HG03520 (cell line): ENCODE results near the gene DISC1.
"Not testable (repeated sequence)": the region's sequence is repeated elsewhere in the genome, so short reads cannot be mapped to it uniquely, and the experiment has no call there.

ENCODE experiments used
- ATAC-seq: cut with Tn5 transposase; IDR thresholded peaks from one replicate; pipeline ENCODE4 v1.9.1; 2021; ENCODE audit warnings: mild to moderate bottlenecking, moderate library complexity; ENCODE audit not compliant: unreplicated experiment

Gene DISC1

GRCh38 chr1:231943084-231943483 lies 316.5 kb downstream of the DISC1 start:
- no peak for ATAC-seq

DNA sequence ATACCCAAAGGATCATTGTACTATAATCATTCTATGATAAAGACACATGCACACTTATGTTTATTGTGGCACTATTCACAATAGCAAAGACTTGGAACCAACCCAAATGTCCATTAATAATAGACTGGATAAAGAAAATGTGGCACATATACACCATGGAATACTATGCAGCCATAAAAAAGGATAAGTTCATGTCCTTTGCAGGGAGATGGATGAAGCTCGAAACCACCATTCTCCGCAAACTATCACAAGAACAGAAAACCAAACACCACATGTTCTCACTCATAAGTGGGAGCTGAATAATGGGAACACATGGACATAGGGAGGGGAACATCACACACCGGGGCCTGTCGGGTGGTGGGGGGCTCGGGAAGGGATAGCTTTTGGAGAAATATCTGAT lies 321.5 kb downstream of the DISC1 start:
- ATAC-seq = not testable (repeated sequence)

GRCh38 chr1:231949277-231950091 lies 322.9 kb downstream of the DISC1 start:
- ATAC-seq = no peak

DNA sequence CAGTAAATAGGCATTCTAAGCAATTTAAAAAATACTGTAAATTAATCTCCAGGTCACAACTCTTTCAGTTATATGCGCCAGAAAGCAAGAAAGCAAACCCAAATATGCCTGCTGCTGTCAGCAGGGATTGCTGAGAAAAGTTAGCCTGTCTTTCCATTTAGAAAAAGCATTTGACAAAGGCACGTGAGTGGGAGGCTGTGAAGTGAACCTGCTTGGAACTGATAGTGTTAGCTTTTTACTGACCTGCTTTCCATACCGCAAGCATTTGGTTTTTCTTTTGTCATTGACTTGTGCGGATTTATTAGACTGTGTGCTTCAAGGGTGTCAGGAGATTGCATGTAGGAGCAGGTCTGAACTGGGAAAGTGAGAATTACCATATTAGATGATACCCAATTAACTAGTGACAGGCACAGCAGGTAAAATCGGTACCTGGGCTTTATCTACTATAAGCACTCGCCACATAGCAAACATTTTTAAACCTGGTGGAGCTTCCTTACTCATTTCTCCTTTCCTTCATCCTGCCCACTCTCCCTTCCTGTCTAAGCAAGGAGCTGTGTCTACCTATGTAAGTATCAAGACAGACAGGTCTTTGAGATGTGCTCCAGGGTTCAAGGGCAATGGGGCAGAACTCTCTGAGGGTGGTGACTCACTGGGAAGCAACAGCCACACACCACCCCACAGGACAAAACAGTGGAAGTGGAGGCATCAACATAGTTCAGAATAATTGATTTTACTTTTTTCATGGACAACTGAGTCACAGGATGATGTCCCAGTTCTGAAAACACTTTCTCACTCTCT lies 323.9 kb downstream of the DISC1 start:
- ATAC-seq = no peak

DNA sequence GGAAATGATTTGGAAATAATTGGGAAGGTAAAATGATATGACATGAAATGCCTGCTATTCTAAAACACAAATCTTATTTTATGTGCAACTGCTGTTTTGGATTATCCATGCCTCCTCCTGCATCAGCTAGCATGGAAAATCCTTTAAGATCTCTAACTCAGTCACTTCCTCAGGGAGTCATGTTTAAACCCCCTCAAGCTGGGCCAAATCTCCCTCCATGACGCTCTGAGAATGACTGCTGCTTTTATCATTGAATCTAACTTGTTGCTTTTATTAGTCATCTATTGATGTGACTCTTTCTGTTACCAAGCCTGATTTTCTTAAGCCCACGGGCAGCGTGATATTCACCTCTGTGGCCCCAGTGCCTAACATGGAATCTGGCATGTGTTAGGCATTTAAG lies 324.8 kb downstream of the DISC1 start:
- ATAC-seq = no peak

DNA sequence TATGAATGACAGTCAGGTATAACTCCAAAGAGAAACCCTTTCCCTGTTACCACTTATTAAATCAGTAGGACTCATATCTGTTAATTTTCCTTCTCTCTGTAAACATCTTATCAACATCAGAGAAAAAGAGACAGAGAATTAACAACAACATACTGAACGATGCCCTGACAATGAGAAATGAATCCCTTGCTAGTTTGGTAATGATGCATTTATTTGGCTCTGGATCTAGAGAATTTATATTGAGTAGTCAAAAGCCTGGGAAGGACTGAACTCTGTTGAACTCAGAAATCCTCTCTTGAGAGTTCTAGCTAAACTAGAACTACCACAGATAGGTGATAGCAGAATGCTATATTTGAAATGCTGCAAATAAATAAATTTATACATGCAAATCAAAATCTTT lies 325.6 kb downstream of the DISC1 start:
- ATAC-seq = no peak

- ATAC-seq = no peak
These were observed 327.1 kb downstream of the DISC1 start for GRCh38 chr1:231953660-231954059.

- no peak for ATAC-seq
These were observed 328.2 kb downstream of the DISC1 start for GRCh38 chr1:231954751-231955150.

DNA sequence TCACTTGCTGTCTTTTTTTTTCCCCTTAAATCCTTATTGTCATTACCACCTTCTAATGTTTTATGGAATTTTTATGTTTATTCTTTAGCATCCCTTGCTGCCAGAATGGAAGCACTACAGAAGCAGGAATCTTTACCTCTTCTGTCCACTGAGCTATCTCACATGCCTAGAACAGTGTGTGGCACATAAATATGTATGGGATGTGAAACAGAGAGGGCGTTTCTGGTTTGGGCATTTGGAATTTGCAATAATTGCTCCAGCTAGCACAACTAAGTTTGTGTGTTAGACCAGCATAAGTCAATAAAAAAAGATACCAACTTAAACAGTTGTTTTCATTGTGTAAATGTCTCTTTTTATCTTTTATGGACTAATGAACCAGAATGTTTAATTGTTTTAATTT lies 330.8 kb downstream of the DISC1 start:
- ATAC-seq = no peak

DNA sequence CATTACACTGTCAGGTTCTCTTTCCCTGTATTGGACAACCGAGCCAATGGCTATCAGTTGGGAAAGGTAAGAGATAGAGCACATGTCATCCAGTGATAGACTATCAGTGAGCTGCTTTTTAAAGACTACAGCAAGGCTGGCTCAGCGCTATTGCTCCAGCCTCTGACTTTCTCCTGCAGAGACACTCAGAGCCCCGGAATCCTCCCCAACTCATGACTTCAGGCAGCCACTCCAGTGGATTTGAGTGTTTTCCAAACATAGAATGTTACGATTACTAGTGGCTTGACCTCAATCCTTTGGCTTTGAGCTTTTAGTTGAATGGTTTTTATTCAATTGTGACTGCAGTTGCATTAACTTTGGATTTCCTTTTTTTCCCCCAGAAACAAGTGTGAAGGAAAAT lies 331.9 kb downstream of the DISC1 start:
- no peak for ATAC-seq

- ATAC-seq = no peak
These were observed 332.8 kb downstream of the DISC1 start for GRCh38 chr1:231959225-231959884.

- ATAC-seq = not testable (repeated sequence)
These were observed 335.2 kb downstream of the DISC1 start for GRCh38 chr1:231961801-231962200.

DNA sequence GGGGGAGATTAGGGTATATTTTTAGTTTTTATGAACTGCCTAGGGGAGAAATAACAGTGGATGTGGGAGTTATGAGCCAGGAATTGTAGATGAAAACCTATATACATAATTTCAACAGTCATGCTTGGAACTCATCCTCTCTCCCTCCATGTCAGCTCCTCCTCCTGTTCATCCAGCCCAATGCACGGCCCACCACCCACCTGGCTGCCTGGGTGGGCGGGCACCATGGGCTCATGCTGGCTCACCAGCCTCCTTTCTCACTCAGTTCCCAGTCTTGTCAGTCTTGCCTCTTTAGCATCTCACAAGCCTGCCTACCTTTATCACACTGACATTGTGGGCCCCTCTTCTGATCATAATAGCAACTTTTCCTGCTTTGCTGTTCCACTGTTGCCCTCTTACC lies 336.0 kb downstream of the DISC1 start:
- ATAC-seq = no peak

GRCh38 chr1:231964241-231964640 lies 337.7 kb downstream of the DISC1 start:
- no peak for ATAC-seq

DNA sequence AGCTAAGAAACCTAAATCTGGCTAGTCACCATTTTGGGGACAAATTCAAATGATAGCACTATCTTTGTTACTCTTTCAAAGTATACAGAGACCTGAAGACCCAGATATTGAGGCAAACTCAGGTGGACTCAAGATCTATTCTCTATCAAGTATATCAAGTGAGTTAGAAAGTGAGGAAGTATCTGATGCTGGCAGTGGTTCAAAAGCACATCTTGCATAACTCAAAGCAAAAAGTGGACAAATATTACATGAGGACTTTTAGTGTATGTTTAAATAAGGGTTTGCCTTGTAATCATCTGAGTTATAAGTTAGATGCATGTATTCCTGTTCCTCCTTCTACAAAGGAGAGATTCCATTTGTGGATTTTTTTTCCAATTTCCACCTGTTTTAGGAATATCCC lies 338.4 kb downstream of the DISC1 start:
- ATAC-seq = no peak

DNA sequence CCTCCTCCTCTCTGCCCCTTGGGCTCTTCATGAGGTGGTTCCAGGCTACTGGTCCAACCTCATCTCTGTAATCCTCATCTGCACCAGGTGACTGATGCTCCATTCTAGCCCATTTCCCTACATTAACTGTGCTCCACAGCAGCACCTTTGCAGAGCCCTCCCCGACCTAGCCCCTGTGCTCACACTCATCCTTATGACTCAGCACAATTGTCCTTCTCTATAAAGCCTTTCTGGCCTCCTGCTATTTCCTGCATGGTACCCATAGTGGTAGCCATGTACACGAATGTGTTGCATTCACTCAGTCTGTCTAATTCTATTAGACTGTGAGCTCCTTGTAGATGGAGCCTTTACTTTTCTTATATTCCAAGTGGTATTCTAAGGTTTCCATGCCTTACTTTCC lies 339.0 kb downstream of the DISC1 start:
- ATAC-seq = no peak

DNA sequence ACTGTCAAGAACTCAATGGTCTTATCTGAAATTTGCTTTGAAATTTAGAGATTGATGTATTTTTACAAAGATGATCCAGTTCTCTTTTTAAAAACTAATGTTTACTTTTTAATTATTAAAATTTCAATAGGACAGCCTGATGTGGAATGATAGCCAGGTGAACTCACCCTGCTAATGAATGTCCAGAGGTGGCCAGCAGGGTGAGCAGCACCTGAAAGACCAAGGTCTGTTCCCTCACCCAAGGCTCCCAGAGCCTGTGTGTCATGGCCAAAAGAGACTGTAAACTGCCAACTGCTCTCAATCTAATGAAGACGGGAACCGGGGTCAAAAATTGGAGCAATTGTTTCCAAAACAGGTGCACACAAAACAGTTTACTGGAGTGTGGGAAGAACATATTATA lies 340.4 kb downstream of the DISC1 start:
- no peak for ATAC-seq

- ATAC-seq = no peak
These were observed 342.5 kb downstream of the DISC1 start for GRCh38 chr1:231969076-231969475.

DNA sequence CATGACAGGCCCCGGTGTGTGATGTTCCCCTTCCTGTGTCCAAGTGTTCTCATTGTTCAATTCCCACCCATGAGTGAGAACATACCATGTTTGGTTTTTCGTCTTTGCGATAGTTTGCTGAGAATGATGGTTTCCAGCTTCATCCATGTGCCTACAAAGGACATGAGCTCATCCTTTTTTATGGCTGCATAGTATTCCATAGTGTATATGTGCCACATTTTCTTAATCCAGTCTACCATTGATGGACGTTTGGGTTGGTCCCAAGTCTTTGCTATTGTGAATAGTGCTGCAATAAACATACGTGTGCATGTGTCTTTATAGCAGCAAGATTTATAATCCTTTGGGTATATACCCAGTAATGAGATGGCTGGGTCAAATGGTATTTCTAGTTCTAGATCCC lies 343.2 kb downstream of the DISC1 start:
- not testable (repeated sequence) for ATAC-seq

DNA sequence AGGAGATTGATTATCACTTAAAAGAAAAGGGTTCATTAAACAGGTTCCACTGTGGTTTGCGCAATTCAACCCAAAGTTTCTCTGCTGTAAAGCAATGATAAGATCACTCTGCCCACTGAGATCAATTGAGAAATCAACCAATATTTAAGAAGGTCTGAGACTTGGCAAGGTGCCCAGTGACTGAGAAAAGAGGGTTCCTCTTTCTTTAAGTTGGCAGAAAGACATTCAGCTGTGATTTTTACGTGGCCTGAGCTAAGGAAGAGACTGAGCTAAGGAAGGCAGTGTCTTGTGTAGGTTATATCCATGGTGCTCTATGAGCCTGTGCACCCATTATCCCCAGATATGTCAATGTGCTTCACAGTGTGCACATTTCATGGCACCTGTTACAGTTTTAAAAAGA lies 344.1 kb downstream of the DISC1 start:
- ATAC-seq = no peak

- ATAC-seq = no peak
These were observed 345.0 kb downstream of the DISC1 start for GRCh38 chr1:231971397-231972110.
